Measurements from ENCODE around the gene RPS6KA5.
"Not testable (repeated sequence)": the region's sequence is repeated elsewhere in the genome, so short reads cannot be mapped to it uniquely, and the experiment has no call there.

Gene RPS6KA5

DNA sequence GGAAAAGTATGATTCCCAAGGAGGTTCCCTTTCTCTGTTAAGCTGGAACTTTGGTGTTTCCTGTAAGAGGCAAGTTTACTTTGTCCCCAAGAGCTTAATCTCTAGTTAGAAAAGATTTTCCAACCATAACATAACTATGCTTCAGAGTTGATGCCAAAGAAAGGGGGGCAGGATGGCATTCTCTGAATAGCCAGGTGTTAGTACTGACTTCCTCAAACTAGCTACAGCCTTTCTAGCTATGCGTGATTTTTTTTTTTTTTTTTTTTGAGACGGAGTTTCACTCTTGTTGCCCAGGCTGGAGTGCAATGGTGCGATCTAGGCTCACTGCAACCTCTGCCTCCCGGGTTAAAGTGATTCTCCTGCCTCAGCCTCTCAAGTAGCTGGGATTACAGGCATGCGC, 204.3 kb downstream of the RPS6KA5 start:
- H3K27ac ChIP-seq (ENCODE audit: low read depth, low read length); H3K27me3 ChIP-seq (ENCODE audit: control insufficient read depth in 1 of 2, insufficient read depth in 2 of 2, low read length in 2 of 2); H3K9me3 ChIP-seq (ENCODE audit: low read length); H3K4me3 ChIP-seq (ENCODE audit: low read depth in 1 of 2, low read length in 2 of 2); H3K36me3 ChIP-seq (ENCODE audit: insufficient read depth, low read length); H3K9ac ChIP-seq (ENCODE audit: low read length); H3K4me1 ChIP-seq (ENCODE audit: insufficient read depth, low read length): not testable (repeated sequence)

DNA sequence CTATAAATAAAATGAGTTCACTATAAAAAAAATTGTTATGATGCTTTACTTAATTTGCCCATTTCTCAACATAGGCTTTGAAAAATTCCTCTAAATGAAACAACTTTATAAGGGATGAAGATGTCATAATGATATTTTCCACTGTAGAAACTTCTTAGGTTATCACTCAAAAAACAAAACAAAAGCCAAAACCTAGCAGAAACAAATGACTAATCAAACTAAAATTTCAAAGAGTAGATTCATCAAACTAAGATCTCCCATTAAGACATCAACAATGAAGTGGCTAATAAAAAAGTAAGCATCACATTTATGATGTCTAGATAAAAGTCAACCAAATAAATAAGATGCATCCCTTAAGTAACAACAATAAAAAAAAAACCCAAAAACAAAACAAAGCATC, 207.3 kb downstream of the RPS6KA5 start:
- Histone ChIP-seq H3K27ac (ENCODE audit: low read depth, low read length) (no peak overlapping the region), H3K4me3 (ENCODE audit: low read depth in 1 of 2, low read length in 2 of 2) (no peak overlapping the region), H3K36me3 (ENCODE audit: insufficient read depth, low read length) (no peaks in the 10 kb centered on the region), H3K9me3 (ENCODE audit: low read length) (no peaks in the 10 kb centered on the region), H3K4me1 (ENCODE audit: insufficient read depth, low read length) (no peaks in the 10 kb centered on the region), H3K9ac (ENCODE audit: low read length) (no peak overlapping the region), H3K27me3 (ENCODE audit: control insufficient read depth in 1 of 2, insufficient read depth in 2 of 2, low read length in 2 of 2) (no peaks in the 10 kb centered on the region)

DNA sequence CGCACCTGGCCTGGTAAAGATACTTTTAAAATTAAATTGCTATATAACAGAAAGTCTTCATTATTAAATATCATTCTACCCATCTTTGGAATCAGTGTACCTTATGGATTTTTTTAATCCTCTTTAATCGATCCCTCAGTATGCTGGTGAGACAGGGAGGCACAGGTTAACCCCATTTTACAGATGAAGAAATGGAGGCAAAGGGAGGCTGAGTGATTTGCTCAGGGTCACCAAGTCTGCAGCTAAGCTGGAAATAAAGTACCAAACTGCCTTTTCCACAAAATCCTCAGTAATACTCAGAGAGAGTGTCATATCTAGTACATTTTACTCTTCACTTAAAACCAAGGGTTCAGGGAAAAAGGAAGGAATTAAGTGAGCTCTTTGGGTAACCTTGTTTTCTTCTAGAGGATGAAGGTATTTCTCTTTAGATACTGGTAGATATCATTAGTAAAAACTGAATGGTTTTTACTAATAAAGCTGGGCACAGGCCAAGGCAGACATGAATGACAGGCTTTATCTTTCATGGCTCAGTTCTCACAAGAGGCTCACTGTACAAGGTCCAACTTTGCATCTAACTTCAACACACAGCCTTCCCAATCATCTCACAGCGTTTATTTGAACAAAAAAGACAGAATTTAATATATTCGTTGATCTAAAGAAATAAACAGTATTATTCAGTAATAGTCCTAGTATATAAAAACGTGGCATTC, 209.0 kb downstream of the RPS6KA5 start:
- Histone ChIP-seq H3K27me3 (ENCODE audit: control insufficient read depth in 1 of 2, insufficient read depth in 2 of 2, low read length in 2 of 2) (no peaks in the 10 kb centered on the region), H3K27ac (ENCODE audit: low read depth, low read length) (no peak overlapping the region), H3K9ac (ENCODE audit: low read length) (no peak overlapping the region), H3K4me3 (ENCODE audit: low read depth in 1 of 2, low read length in 2 of 2) (no peak overlapping the region), H3K9me3 (ENCODE audit: low read length) (no peaks in the 10 kb centered on the region), H3K4me1 (ENCODE audit: insufficient read depth, low read length) (no peaks in the 10 kb centered on the region), H3K36me3 (ENCODE audit: insufficient read depth, low read length) (no peaks in the 10 kb centered on the region)

DNA sequence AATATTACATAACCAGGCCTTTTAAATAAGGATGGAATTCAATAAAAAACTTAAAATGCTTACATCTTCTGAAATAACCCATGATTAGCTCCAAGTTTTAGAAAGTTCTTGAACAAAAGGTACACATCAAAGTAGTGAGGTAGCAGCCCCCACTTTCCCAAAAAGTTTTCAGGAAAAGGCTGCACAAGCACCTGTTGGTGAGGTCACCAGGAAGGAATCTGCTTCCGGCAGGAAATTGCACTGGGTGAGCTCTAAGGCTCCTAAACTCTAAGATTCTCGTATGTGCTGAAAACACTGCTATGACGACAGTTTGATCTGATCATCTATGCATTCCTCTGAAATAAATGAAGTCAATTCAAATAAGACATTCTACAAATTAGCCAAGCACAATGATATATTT, 210.0 kb downstream of the RPS6KA5 start:
- Histone ChIP-seq H3K4me3 (ENCODE audit: low read depth in 1 of 2, low read length in 2 of 2) (no peak overlapping the region), H3K9ac (ENCODE audit: low read length) (no peak overlapping the region), H3K36me3 (ENCODE audit: insufficient read depth, low read length) (no peaks in the 10 kb centered on the region), H3K27ac (ENCODE audit: low read depth, low read length) (no peak overlapping the region), H3K27me3 (ENCODE audit: control insufficient read depth in 1 of 2, insufficient read depth in 2 of 2, low read length in 2 of 2) (no peaks in the 10 kb centered on the region), H3K4me1 (ENCODE audit: insufficient read depth, low read length) (no peaks in the 10 kb centered on the region), H3K9me3 (ENCODE audit: low read length) (no peaks in the 10 kb centered on the region)

DNA sequence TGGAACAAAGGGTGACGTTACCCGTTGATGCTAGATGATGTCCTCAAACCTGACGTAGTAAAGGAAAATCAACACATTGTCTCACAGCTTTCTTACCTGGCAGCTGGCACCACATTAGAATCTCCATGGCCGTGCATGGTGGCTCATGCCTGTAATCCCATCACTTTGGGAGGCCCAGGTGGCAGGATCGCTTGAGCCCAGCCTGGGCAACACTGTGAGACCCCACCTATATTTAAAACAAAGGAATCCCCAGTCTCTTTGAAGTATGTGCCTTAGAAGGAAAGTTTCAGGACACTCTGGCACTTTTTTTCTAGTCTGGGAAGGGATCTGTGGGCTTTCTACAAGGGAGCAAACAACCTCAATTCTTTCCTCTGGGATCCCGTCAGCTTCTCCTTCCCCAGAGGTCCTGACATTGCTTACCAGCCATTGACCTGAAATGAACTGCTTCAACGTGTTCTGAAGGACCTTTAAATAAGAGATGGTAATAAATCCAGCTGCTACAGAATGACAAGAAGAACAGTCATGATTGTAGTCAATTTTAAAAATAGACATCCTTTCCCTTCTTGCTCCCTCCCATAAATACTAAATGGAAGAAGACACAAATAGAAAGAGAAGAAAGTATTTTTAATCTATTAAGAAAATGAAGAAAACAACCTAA, 210.5 kb downstream of the RPS6KA5 start:
- no peak overlapping the region for H3K4me3 ChIP-seq (ENCODE audit: low read depth in 1 of 2, low read length in 2 of 2)
- no peaks in the 10 kb centered on the region for H3K9me3 ChIP-seq (ENCODE audit: low read length)
- no peak overlapping the region for H3K9ac ChIP-seq (ENCODE audit: low read length)
- no peak overlapping the region for H3K27ac ChIP-seq (ENCODE audit: low read depth, low read length)
- no peaks in the 10 kb centered on the region for H3K36me3 ChIP-seq (ENCODE audit: insufficient read depth, low read length)
- H3K27me3 ChIP-seq (ENCODE audit: control insufficient read depth in 1 of 2, insufficient read depth in 2 of 2, low read length in 2 of 2) = no peaks in the 10 kb centered on the region
- H3K4me1 ChIP-seq (ENCODE audit: insufficient read depth, low read length) = no peaks in the 10 kb centered on the region

DNA sequence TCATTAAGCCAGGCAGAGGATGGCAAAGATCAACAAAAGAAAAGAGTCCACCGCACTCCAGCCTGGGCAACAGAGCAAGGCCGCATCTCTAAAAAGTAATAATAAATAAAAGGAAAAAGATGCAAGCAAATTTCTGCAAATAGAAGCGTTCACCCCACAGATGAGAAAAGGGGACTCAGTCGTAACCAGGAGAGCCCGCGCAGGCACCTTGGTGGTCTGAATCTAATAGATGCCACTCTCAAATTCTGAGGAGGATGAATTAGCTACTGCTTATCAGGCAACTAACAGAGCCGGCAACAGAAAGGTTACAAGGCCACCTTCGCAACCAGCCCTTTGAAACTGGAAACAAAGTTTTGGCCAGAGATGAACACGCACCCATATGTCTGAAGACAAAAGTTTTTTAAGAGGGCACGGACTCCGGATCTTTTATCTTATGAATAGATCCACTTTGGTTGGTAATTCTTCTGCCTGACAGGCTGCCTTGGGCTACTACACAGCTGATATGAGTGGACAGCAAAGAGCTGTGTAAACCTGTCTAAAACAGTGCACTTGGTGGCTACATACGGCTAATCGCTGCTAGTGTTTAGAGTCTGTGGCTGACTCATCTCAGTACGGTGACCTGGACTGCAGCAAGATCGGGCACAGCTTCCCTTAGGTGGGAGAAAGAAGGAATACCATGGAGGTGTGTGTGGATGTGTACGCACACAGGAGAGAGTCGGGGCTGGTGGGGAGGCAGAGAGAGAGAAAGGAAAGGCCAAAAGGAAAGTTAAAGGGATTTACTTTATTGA, 211.3 kb downstream of the RPS6KA5 start:
- Histone ChIP-seq H3K4me3 (ENCODE audit: low read depth in 1 of 2, low read length in 2 of 2) (no peak overlapping the region), H3K9ac (ENCODE audit: low read length) (no peak overlapping the region), H3K9me3 (ENCODE audit: low read length) (no peaks in the 10 kb centered on the region), H3K27me3 (ENCODE audit: control insufficient read depth in 1 of 2, insufficient read depth in 2 of 2, low read length in 2 of 2) (no peaks in the 10 kb centered on the region), H3K27ac (ENCODE audit: low read depth, low read length) (no peak overlapping the region), H3K36me3 (ENCODE audit: insufficient read depth, low read length) (no peaks in the 10 kb centered on the region), H3K4me1 (ENCODE audit: insufficient read depth, low read length) (no peaks in the 10 kb centered on the region)

DNA sequence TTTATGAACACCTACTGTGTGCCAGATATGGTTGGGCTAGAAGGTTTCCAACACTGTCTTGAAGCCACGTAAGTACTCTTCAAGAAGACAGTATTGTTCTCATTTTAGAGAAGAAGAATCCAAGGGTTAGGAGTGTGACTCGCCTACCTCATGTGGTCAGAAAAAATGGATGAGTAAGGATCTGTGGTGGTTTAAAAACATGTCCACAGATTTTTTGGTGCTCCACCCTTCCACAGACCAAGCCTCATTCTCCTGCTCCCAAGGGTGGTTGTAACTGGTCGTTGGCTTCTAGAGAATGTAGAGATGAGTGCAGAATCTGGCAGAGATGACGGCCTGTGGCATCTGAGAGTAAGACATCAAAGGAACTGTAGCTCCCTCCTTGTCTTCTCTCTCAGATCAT, 213.9 kb downstream of the RPS6KA5 start:
- Histone ChIP-seq H3K9ac (ENCODE audit: low read length) (no peak overlapping the region), H3K27me3 (ENCODE audit: control insufficient read depth in 1 of 2, insufficient read depth in 2 of 2, low read length in 2 of 2) (no peaks in the 10 kb centered on the region)

DNA sequence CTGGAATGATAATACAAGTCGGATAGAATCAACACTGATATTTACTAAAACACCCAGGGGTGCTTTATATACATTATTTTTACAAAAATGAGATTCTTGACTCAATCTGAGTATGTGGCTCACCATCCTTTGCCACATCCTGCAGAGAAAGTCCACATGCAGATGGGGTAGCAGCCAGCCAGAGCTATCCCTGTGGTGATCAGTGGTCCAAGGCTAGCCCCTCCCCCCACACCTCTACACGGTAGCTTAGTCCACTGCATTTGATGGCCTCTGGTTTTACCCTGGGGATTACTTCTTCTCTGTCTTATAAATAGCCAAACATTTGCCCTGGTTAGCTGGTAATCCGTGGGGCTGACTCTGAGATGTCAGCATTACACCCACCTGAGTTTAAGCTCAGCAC, 216.1 kb downstream of the RPS6KA5 start:
- no peaks in the 10 kb centered on the region for H3K36me3 ChIP-seq (ENCODE audit: insufficient read depth, low read length)
- H3K9ac ChIP-seq (ENCODE audit: low read length) = no peak overlapping the region
- no peaks in the 10 kb centered on the region for H3K27me3 ChIP-seq (ENCODE audit: control insufficient read depth in 1 of 2, insufficient read depth in 2 of 2, low read length in 2 of 2)
- no peak overlapping the region for H3K4me3 ChIP-seq (ENCODE audit: low read depth in 1 of 2, low read length in 2 of 2)
- no peaks in the 10 kb centered on the region for H3K9me3 ChIP-seq (ENCODE audit: low read length)
- H3K4me1 ChIP-seq (ENCODE audit: insufficient read depth, low read length) = no peaks in the 10 kb centered on the region
- H3K27ac ChIP-seq (ENCODE audit: low read depth, low read length) = no peak overlapping the region

More for the DNA sequence above, 213.9 kb downstream of the RPS6KA5 start:
- Histone ChIP-seq H3K4me3 (ENCODE audit: low read depth in 1 of 2, low read length in 2 of 2) (no peak overlapping the region), H3K36me3 (ENCODE audit: insufficient read depth, low read length) (no peaks in the 10 kb centered on the region), H3K4me1 (ENCODE audit: insufficient read depth, low read length) (no peaks in the 10 kb centered on the region), H3K27ac (ENCODE audit: low read depth, low read length) (no peak overlapping the region), H3K9me3 (ENCODE audit: low read length) (no peaks in the 10 kb centered on the region)

DNA sequence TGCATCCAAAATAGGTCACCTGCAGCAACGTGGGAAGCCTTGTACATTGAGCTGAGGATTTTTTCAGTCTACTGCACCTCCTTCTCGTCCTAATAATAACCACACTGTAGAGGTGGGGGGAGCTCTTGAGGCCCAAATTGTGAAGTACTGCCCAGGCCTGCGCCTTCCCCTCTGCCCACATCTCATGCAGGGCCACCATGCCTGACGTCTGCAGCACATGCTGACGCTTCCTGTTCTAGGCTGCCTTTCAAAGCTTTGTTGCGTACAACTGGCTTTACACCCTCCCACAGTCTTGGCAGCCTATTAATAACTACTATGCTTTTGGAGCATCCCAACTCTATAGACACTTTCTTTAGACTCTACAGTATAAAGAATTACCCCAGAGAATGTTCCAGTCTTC, 217.7 kb downstream of the RPS6KA5 start:
- no peak overlapping the region for H3K27ac ChIP-seq (ENCODE audit: low read depth, low read length)
- no peaks in the 10 kb centered on the region for H3K36me3 ChIP-seq (ENCODE audit: insufficient read depth, low read length)
- no peaks in the 10 kb centered on the region for H3K27me3 ChIP-seq (ENCODE audit: control insufficient read depth in 1 of 2, insufficient read depth in 2 of 2, low read length in 2 of 2)
- H3K9ac ChIP-seq (ENCODE audit: low read length) = no peak overlapping the region
- H3K9me3 ChIP-seq (ENCODE audit: low read length) = no peaks in the 10 kb centered on the region
- no peaks in the 10 kb centered on the region for H3K4me1 ChIP-seq (ENCODE audit: insufficient read depth, low read length)
- H3K4me3 ChIP-seq (ENCODE audit: low read depth in 1 of 2, low read length in 2 of 2) = no peak overlapping the region

DNA sequence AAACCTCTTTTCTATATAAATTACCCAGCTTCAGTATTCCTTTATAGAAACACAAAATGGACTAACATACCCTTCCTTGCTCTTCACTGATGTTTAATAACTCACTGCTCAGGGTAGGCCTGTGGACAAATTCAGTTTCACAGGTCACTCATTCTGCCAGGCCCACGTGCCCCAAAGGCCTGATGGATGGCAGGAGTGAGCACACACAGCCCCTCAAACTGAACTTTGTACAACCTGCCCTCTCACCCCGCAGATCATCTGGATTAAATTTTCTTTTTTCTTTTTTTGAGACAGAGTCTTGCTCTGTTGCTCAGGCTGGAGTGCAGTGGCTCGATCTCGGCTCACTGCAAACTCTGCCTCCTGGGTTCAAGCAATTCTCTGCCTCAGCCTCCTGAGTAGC, 219.8 kb downstream of the RPS6KA5 start:
- H3K27ac ChIP-seq (ENCODE audit: low read depth, low read length); H3K4me3 ChIP-seq (ENCODE audit: low read depth in 1 of 2, low read length in 2 of 2); H3K9ac ChIP-seq (ENCODE audit: low read length): not testable (repeated sequence)

DNA sequence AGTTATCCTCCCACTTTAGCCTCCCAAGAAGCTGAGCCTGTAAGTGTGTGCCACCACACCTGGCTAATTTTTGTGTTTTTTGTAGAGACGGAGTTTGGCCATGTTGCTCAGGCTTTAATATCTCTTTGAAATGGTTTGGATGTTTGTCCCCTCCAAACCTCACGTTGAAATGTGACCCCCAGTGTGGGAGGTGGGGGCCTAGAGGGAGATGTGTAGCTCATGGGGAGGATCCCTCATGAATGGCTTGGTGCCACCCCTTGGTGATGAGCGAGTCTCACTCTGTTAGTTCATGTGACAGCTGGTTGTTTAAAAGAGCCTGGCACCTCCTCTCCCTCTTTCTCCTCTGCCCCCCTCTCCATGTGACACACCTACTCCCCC, 220.6 kb downstream of the RPS6KA5 start:
- H3K27ac ChIP-seq (ENCODE audit: low read depth, low read length) = no peak overlapping the region
- no peaks in the 10 kb centered on the region for H3K27me3 ChIP-seq (ENCODE audit: control insufficient read depth in 1 of 2, insufficient read depth in 2 of 2, low read length in 2 of 2)
- H3K36me3 ChIP-seq (ENCODE audit: insufficient read depth, low read length) = no peaks in the 10 kb centered on the region
- H3K4me1 ChIP-seq (ENCODE audit: insufficient read depth, low read length) = no peaks in the 10 kb centered on the region
- no peaks in the 10 kb centered on the region for H3K9me3 ChIP-seq (ENCODE audit: low read length)
- H3K9ac ChIP-seq (ENCODE audit: low read length) = no peak overlapping the region
- H3K4me3 ChIP-seq (ENCODE audit: low read depth in 1 of 2, low read length in 2 of 2) = no peak overlapping the region

More for the DNA sequence above, 219.8 kb downstream of the RPS6KA5 start:
- not testable (repeated sequence) for H3K27me3 ChIP-seq (ENCODE audit: control insufficient read depth in 1 of 2, insufficient read depth in 2 of 2, low read length in 2 of 2); H3K36me3 ChIP-seq (ENCODE audit: insufficient read depth, low read length); H3K9me3 ChIP-seq (ENCODE audit: low read length); H3K4me1 ChIP-seq (ENCODE audit: insufficient read depth, low read length)
